GM23338 (cell line): ENCODE results near the gene BCAS1. TPM values are rescaled to one million over a fixed set of nuclear protein-coding genes. Genes with fewer than 3 reads are reported as not detected.

ENCODE experiments used
- ATAC-seq: fragments of 200-7000 bp; cut with Tn5 transposase; 3 replicates; pipeline ENCODE4 v1.9.1; 2020
- DNase-seq: peaks from one replicate; pipeline ENCODE4 v3.0.0-alpha.2; 2015; ENCODE audit warnings: low spot score
- H2AFZ ChIP-seq: fragments of 200-600 bp; sonication (generic); 2 replicates; pipeline ENCODE4 v1.8.0; 2016; ENCODE audit warnings: antibody characterized with exemption, mild to moderate bottlenecking, moderate library complexity
- H3F3A ChIP-seq: fragments of 200-600 bp; sonication (generic); replicated peaks from 2 replicates; pipeline ENCODE4 v1.8.0; 2017; ENCODE audit warnings: antibody characterized with exemption, mixed run types, low read depth
- H3K27ac ChIP-seq: fragments of 200-600 bp; sonication (generic); 2 replicates; pipeline ENCODE4 v1.6.1; 2016; ENCODE audit warnings: low read depth
- H3K27me3 ChIP-seq: fragments of 200-600 bp; sonication (generic); 2 replicates; pipeline ENCODE4 v1.8.0; 2016; ENCODE audit warnings: mild to moderate bottlenecking, mixed run types, moderate library complexity; ENCODE audit not compliant: insufficient read depth
- H3K36me3 ChIP-seq: fragments of 200-600 bp; sonication (generic); 2 replicates; pipeline ENCODE4 v1.8.0; 2016; ENCODE audit warnings: mild to moderate bottlenecking; ENCODE audit not compliant: insufficient read depth
- H3K4me1 ChIP-seq: fragments of 200-600 bp; sonication (generic); 2 replicates; pipeline ENCODE4 v1.8.0; 2016; ENCODE audit warnings: mild to moderate bottlenecking, moderate library complexity; ENCODE audit not compliant: insufficient read depth
- H3K4me2 ChIP-seq: fragments of 200-600 bp; sonication (generic); 2 replicates; pipeline ENCODE4 v1.7.1; 2017; ENCODE audit warnings: mixed run types
- H3K4me3 ChIP-seq: fragments of 200-600 bp; sonication (generic); 2 replicates; pipeline ENCODE4 v1.6.1; 2016; ENCODE audit warnings: mixed run types
- H3K79me2 ChIP-seq: fragments of 200-600 bp; sonication (generic); replicated peaks from 2 replicates; pipeline ENCODE4 v1.8.0; 2017; ENCODE audit warnings: mild to moderate bottlenecking; ENCODE audit not compliant: insufficient read depth
- H3K9me2 ChIP-seq: fragments of 200-600 bp; sonication (generic); 2 replicates; pipeline ENCODE4 v1.8.0; 2017; ENCODE audit not compliant: insufficient read depth
- H4K20me1 ChIP-seq: fragments of 200-600 bp; sonication (generic); replicated peaks from 2 replicates; pipeline ENCODE4 v1.8.0; 2017; ENCODE audit warnings: mild to moderate bottlenecking; ENCODE audit not compliant: insufficient read depth
- H3K27ac Mint-ChIP-seq: 2 replicates; pipeline ENCODE4 v1.8.0; 2020; ENCODE audit warnings: inconsistent platforms, mild to moderate bottlenecking, moderate library complexity, mixed read lengths
- H3K27me3 Mint-ChIP-seq: 3 replicates; pipeline ENCODE4 v1.8.0; 2022; ENCODE audit warnings: low read depth, mild to moderate bottlenecking, moderate library complexity, mixed read lengths, inconsistent platforms; ENCODE audit not compliant: insufficient read depth, poor library complexity
- H3K36me3 Mint-ChIP-seq: 3 replicates; pipeline ENCODE4 v1.8.0; 2021; ENCODE audit warnings: low read depth, mild to moderate bottlenecking, inconsistent platforms, moderate library complexity, mixed read lengths
- H3K4me1 Mint-ChIP-seq: 3 replicates; pipeline ENCODE4 v1.8.0; 2020; ENCODE audit warnings: mild to moderate bottlenecking, inconsistent platforms, mixed read lengths
- H3K4me3 Mint-ChIP-seq: 3 replicates; pipeline ENCODE4 v1.8.0; 2021; ENCODE audit warnings: moderate library complexity, mild to moderate bottlenecking, inconsistent platforms, mixed read lengths
- H3K9me3 Mint-ChIP-seq: 3 replicates; pipeline ENCODE4 v1.8.0; 2020; ENCODE audit warnings: moderate library complexity, mild to moderate bottlenecking, inconsistent platforms, mixed read lengths
- CREB1 ChIP-seq: fragments of 250-450 bp; sonication (Bioruptor Pico); IDR thresholded peaks from 2 replicates; pipeline ENCODE4 v1.5.0; 2020; ENCODE audit warnings: low read depth, mild to moderate bottlenecking, moderate library complexity
- CTCF ChIP-seq, 2 experiments: fragments of 200-600 bp in 1 of 2; sonication (generic) in 1 of 2; conservative IDR thresholded peaks; 2 replicates each; pipeline versions ENCODE4 v1.5.1 to v1.6.1; 2016 to 2017; ENCODE audit warnings: antibody characterized with exemption in 2 of 2, low read depth in 2 of 2, mild to moderate bottlenecking in 2 of 2, moderate library complexity in 1 of 2
- EZH2 ChIP-seq: fragments of 200-600 bp; sonication (generic); IDR thresholded peaks from one replicate; pipeline ENCODE4 v1.8.0; 2017; ENCODE audit warnings: antibody characterized with exemption, mild to moderate bottlenecking, low read depth; ENCODE audit not compliant: unreplicated experiment
- EZH2phosphoT487 ChIP-seq: fragments of 200-600 bp; sonication (generic); IDR thresholded peaks from one replicate; pipeline ENCODE4 v1.8.1; 2018; ENCODE audit warnings: antibody characterized with exemption; ENCODE audit not compliant: unreplicated experiment
- JUNB ChIP-seq: IDR thresholded peaks from one replicate; pipeline ENCODE4 v1.6.1; 2016; ENCODE audit warnings: antibody characterized with exemption; ENCODE audit not compliant: unreplicated experiment
- NANOG ChIP-seq: IDR thresholded peaks from 2 replicates; pipeline ENCODE4 v1.6.1; 2016; ENCODE audit warnings: antibody characterized with exemption, borderline replicate concordance
- POLR2AphosphoS5 ChIP-seq: IDR thresholded peaks from 2 replicates; pipeline ENCODE4 v1.6.1; 2016; ENCODE audit warnings: antibody characterized with exemption, low read depth
- REST ChIP-seq: IDR thresholded peaks from one replicate; pipeline ENCODE4 v1.6.1; 2018; ENCODE audit warnings: antibody characterized with exemption; ENCODE audit not compliant: unreplicated experiment
- STAT1 ChIP-seq: IDR thresholded peaks from one replicate; pipeline ENCODE4 v1.6.1; 2016; ENCODE audit warnings: antibody characterized with exemption; ENCODE audit not compliant: unreplicated experiment
- ZNF114 ChIP-seq: fragments of 250-450 bp; sonication (Bioruptor Pico); IDR thresholded peaks from 2 replicates; pipeline ENCODE4 v1.5.0; 2020; ENCODE audit warnings: mild to moderate bottlenecking, moderate library complexity
- ZNF331 ChIP-seq: fragments of 250-450 bp; sonication (Bioruptor Pico); IDR thresholded peaks from 2 replicates; pipeline ENCODE4 v1.5.0; 2020; ENCODE audit warnings: low read depth, mild to moderate bottlenecking, moderate library complexity
- polyA plus RNA-seq: library from polyadenylated mRNA; unstranded; fragments of >200 nt; fragmentation: Nextera tagmentation; extraction: Ambion mirVana; gene quantifications from 2 replicates; pipeline ENCODE4 v1.2.1, GENCODE V29; 2016
- total RNA-seq: library from RNA; depleted of rRNA; stranded (reverse); fragments of >200 nt; shearing (Covaris generic); gene quantifications from 2 replicates; pipeline ENCODE4 v1.2.3, GENCODE V29; 2014
- TF ChIP-seq, protein P1 (sequence below): fragments of 250-450 bp; sonication (Bioruptor Pico); IDR thresholded peaks from 2 replicates; pipeline ENCODE4 v1.5.0; 2020; ENCODE audit warnings: mild to moderate bottlenecking, moderate library complexity
- TF ChIP-seq, protein P2 (sequence below): IDR thresholded peaks from 2 replicates; pipeline ENCODE4 v1.6.1; 2016; ENCODE audit warnings: antibody characterized with exemption

Gene BCAS1
- total and polyA plus RNA-seq, 2 experiments from 2014 or later: 0.17 to 0.19 TPM

GRCh38 chr20:54041336-54041735, 29.1 kb downstream of the BCAS1 start:
- H3K4me3 Mint-ChIP-seq: no peak overlapping the region

More at GRCh38 chr20:54041336-54041735, 29.1 kb downstream of the BCAS1 start:
- DNase-seq (no peak), ATAC-seq (no peak)
- H3K27me3 Mint-ChIP-seq: no peaks in the 10 kb centered on the region
- Histone ChIP-seq H4K20me1 (no peaks in the 10 kb centered on the region), H3K4me2 (no peak overlapping the region), H3K36me3 (no peaks in the 10 kb centered on the region), H3K9me2 (no peaks in the 10 kb centered on the region), H3K4me1 (no peaks in the 10 kb centered on the region), H3K27ac (no peak overlapping the region), H3K4me3 (no peak overlapping the region), H2AFZ (no peak overlapping the region), H3K79me2 (no peaks in the 10 kb centered on the region), H3F3A (no peaks in the 10 kb centered on the region), H3K27me3 (no peaks in the 10 kb centered on the region)
- H3K36me3 Mint-ChIP-seq: no peaks in the 10 kb centered on the region
- no peaks in the 10 kb centered on the region for H3K9me3 Mint-ChIP-seq
- TF ChIP-seq EZH2phosphoT487 (no peak), STAT1 (no peak), NANOG (no peak), CTCF (conservative IDR thresholded peaks at IDR 0.05; ENCODE audit: low read depth in 2 of 2) (no peak), JUNB (no peak), POLR2AphosphoS5 (no peak), CREB1 (CRISPR knock-in tag) (no peak), REST (no peak), EZH2 (no peak), ZNF331 (no peak), ZNF114 (CRISPR knock-in tag) (no peak)
- TF ChIP-seq, protein P1, sequence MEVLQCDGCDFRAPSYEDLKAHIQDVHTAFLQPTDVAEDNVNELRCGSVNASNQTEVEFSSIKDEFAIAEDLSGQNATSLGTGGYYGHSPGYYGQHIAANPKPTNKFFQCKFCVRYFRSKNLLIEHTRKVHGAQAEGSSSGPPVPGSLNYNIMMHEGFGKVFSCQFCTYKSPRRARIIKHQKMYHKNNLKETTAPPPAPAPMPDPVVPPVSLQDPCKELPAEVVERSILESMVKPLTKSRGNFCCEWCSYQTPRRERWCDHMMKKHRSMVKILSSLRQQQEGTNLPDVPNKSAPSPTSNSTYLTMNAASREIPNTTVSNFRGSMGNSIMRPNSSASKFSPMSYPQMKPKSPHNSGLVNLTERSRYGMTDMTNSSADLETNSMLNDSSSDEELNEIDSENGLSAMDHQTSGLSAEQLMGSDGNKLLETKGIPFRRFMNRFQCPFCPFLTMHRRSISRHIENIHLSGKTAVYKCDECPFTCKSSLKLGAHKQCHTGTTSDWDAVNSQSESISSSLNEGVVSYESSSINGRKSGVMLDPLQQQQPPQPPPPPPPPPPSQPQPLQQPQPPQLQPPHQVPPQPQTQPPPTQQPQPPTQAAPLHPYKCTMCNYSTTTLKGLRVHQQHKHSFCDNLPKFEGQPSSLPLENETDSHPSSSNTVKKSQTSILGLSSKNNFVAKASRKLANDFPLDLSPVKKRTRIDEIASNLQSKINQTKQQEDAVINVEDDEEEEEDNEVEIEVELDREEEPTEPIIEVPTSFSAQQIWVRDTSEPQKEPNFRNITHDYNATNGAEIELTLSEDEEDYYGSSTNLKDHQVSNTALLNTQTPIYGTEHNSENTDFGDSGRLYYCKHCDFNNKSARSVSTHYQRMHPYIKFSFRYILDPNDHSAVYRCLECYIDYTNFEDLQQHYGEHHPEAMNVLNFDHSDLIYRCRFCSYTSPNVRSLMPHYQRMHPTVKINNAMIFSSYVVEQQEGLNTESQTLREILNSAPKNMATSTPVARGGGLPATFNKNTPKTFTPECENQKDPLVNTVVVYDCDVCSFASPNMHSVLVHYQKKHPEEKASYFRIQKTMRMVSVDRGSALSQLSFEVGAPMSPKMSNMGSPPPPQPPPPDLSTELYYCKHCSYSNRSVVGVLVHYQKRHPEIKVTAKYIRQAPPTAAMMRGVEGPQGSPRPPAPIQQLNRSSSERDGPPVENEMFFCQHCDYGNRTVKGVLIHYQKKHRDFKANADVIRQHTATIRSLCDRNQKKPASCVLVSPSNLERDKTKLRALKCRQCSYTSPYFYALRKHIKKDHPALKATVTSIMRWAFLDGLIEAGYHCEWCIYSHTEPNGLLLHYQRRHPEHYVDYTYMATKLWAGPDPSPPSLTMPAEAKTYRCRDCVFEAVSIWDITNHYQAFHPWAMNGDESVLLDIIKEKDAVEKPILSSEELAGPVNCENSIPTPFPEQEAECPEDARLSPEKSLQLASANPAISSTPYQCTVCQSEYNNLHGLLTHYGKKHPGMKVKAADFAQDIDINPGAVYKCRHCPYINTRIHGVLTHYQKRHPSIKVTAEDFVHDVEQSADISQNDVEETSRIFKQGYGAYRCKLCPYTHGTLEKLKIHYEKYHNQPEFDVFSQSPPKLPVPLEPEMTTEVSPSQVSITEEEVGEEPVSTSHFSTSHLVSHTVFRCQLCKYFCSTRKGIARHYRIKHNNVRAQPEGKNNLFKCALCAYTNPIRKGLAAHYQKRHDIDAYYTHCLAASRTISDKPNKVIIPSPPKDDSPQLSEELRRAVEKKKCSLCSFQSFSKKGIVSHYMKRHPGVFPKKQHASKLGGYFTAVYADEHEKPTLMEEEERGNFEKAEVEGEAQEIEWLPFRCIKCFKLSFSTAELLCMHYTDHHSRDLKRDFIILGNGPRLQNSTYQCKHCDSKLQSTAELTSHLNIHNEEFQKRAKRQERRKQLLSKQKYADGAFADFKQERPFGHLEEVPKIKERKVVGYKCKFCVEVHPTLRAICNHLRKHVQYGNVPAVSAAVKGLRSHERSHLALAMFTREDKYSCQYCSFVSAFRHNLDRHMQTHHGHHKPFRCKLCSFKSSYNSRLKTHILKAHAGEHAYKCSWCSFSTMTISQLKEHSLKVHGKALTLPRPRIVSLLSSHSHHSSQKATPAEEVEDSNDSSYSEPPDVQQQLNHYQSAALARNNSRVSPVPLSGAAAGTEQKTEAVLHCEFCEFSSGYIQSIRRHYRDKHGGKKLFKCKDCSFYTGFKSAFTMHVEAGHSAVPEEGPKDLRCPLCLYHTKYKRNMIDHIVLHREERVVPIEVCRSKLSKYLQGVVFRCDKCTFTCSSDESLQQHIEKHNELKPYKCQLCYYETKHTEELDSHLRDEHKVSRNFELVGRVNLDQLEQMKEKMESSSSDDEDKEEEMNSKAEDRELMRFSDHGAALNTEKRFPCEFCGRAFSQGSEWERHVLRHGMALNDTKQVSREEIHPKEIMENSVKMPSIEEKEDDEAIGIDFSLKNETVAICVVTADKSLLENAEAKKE (CRISPR knock-in tag): no peak
- TF ChIP-seq, protein P2, sequence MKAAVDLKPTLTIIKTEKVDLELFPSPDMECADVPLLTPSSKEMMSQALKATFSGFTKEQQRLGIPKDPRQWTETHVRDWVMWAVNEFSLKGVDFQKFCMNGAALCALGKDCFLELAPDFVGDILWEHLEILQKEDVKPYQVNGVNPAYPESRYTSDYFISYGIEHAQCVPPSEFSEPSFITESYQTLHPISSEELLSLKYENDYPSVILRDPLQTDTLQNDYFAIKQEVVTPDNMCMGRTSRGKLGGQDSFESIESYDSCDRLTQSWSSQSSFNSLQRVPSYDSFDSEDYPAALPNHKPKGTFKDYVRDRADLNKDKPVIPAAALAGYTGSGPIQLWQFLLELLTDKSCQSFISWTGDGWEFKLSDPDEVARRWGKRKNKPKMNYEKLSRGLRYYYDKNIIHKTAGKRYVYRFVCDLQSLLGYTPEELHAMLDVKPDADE: no peak
- H3K27ac Mint-ChIP-seq: no peak overlapping the region
- H3K4me1 Mint-ChIP-seq: no peaks in the 10 kb centered on the region
